GM21717 (cell line): ENCODE data around the gene HDGF.
A peak's percentile ranks its signal among the peaks of the same experiment; 100 is the strongest.
"Not testable (repeated sequence)": the region's sequence is repeated elsewhere in the genome, so short reads cannot be mapped to it uniquely, and the experiment has no call there.

ENCODE experiments used
- ATAC-seq: cut with Tn5 transposase; IDR thresholded peaks from one replicate; pipeline ENCODE4 v1.9.1; 2021; ENCODE audit warnings: mild to moderate bottlenecking, moderate library complexity; ENCODE audit not compliant: unreplicated experiment

The HDGF gene

GRCh38 chr1:156767101-156767878, 15.8 kb upstream of the HDGF start, which contains the start of gene PRCC:
Gene PRCC, plus strand, starts transcription at chr1:156767535. Its CDS starts 237 bp downstream, at chr1:156767772.
- ATAC-seq = peak; percentile 87

GRCh38 chr1:156766298-156767100, 15.0 kb upstream of the HDGF start:
- ATAC-seq = peak; percentile 8

- no peak for ATAC-seq
Measured at GRCh38 chr1:156765666-156766065, 14.2 kb upstream of the HDGF start.

GRCh38 chr1:156765136-156765535, 13.7 kb upstream of the HDGF start:
- ATAC-seq = not testable (repeated sequence)

- ATAC-seq = no peak
Measured at GRCh38 chr1:156760796-156761104, 9.3 kb upstream of the HDGF start.

GRCh38 chr1:156760092-156760795, 8.8 kb upstream of the HDGF start:
- ATAC-seq = no peak

- ATAC-seq = not testable (repeated sequence)
Measured at GRCh38 chr1:156757572-156758253, 6.2 kb upstream of the HDGF start.

GRCh38 chr1:156756355-156756754, 4.9 kb upstream of the HDGF start:
- ATAC-seq = no peak

GRCh38 chr1:156755527-156755950, 4.1 kb upstream of the HDGF start:
- no peak for ATAC-seq

- ATAC-seq = no peak
Measured at GRCh38 chr1:156754219-156754618, 2.7 kb upstream of the HDGF start.

GRCh38 chr1:156752843-156753482, 1.5 kb upstream of the HDGF start:
- ATAC-seq = no peak

GRCh38 chr1:156751757-156752481, 444 bp upstream of the HDGF start:
- ATAC-seq = peak; percentile 49

- no peak for ATAC-seq
Measured at GRCh38 chr1:156750711-156751450, 594 bp downstream of the HDGF start.

GRCh38 chr1:156750191-156750672, 1.2 kb downstream of the HDGF start:
- no peak for ATAC-seq

GRCh38 chr1:156749419-156750118, 1.9 kb downstream of the HDGF start:
- no peak for ATAC-seq

- no peak for ATAC-seq
Measured at GRCh38 chr1:156748670-156749418, 2.6 kb downstream of the HDGF start.
